ENCODE data around the gene BTG2.

- no peak for TF ChIP-seq CTCF (IDR thresholded peaks at IDR 0.05 in 4 of 5, conservative IDR thresholded peaks at IDR 0.05 in 1 of 5)
- TF ChIP-seq POLR2A (IDR thresholded peaks at IDR 0.05) = no peak
Measured at GRCh38 chr1:203343956-203344754, 38.8 kb downstream of the BTG2 start.

All from gastrocnemius medialis (tissue), 4 donors.